ENCODE results near the gene C2CD5. TPM values are rescaled to one million over a fixed set of nuclear protein-coding genes. Genes with fewer than 3 reads are reported as not detected.
"Not testable (repeated sequence)": the region's sequence is repeated elsewhere in the genome, so short reads cannot be mapped to it uniquely, and the experiment has no call there.

Gene C2CD5
- total RNA-seq, 1 donor from 2014 or later, result 43.6 TPM

DNA sequence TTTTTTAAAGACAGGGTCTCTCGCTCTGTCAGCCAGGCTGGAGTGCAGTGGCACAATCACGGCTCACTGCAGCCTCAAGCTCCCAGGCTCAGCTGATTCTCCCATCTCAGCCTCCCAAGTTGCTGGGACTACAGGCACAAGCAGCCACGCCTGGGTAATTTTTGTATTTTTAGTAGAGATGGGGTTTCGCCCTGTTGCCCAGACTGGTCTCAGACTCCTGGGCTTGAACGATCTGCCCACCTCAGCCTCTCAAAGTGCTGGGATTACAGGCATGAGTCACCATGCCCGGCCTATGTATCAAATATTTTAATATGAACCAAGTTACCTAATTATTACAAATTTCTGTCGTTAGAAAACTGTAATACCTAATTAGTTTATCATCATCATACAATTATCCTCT lies 63.5 kb downstream of the C2CD5 start:
- intact Hi-C loops (cut with micrococcal nuclease), result not testable (repeated sequence)

DNA sequence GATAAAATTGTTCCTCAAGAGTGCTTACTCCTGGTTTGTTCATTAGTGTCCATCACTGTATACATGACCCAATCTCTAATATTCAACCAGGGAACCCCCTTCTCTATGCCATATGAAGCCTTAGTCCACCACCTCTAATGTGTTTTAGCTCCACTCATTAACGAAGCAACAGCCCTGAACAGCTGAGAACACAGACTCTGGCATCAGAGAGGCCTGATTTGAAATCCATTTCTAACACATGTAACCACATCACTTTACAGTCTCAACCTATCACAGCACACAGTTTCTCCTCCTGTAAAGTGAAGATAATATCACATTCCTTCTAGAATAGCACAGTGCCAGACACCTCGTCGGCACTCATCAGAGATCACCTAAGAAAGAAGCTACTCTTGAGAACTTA lies 64.3 kb downstream of the C2CD5 start:
- intact Hi-C loops (cut with micrococcal nuclease), result no loop called here

DNA sequence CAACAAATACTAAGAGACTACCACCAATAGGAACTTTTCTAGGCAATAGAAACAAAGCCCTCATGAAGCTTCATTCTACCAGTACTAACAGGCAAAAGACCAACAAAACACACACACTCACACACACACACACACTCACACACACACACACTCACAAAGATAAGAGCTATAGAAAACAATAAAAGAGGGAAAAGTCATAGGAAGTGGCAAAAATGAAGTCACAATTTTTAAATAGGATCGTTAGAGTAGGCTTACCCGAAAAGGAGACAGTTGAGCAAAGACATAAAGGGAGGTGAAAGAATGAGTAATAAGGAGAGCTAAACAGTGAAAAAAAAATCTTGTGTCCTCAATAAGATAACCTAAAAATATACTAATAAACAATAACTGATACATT lies 66.5 kb downstream of the C2CD5 start:
- intact Hi-C loops (cut with micrococcal nuclease), result no loop called here

DNA sequence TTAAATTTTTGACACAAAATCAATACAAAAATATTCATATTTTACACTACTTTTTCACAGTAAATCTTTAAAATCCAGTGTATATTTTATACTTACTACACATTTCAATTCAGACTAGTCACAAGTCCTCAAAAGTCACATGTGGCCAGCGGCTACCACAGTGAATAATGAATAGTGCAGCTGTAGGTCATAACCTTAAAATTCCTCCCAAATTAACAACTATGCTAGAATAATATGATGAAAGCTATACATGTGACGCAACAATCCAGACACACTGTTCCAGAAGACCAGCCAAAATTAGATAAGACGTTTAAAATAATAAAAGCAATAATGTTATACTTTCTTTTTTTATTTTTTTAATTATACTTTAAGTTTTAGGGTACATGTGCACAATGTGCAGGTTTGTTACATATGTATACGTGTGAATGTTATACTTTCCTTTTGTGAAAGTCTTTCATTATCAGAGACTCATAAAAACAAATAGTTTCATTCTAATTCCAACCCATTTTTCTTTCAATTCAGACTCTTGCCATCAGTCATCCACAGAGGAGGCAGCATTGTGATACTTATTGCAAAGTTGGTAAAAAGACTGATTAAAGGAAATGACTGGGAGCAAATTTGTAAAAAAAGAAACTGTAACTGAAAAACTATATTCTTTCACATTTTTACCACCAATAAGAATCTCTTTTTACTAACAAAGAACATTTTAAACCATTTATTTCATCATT lies 67.0 kb downstream of the C2CD5 start:
- intact Hi-C loops (cut with micrococcal nuclease), result no loop called here

DNA sequence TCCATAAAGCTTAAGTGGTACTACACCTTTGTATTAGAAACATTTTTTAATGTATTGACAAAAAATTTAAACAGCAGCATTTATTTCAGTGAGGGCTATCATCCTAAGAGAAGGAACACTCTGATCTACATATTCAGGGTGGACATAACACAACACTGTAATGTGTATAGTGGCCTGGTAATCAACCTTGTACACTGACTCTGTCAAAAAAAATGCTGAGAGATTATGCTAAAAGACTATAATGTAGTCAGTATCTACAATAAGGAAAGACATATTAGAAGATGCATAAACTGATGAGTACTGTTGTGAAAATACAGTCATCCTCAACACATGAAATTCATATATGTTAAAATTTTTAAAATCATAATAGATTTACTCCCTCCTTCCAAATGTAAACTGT lies 68.2 kb downstream of the C2CD5 start:
- intact Hi-C loops (cut with micrococcal nuclease), result no loop called here

DNA sequence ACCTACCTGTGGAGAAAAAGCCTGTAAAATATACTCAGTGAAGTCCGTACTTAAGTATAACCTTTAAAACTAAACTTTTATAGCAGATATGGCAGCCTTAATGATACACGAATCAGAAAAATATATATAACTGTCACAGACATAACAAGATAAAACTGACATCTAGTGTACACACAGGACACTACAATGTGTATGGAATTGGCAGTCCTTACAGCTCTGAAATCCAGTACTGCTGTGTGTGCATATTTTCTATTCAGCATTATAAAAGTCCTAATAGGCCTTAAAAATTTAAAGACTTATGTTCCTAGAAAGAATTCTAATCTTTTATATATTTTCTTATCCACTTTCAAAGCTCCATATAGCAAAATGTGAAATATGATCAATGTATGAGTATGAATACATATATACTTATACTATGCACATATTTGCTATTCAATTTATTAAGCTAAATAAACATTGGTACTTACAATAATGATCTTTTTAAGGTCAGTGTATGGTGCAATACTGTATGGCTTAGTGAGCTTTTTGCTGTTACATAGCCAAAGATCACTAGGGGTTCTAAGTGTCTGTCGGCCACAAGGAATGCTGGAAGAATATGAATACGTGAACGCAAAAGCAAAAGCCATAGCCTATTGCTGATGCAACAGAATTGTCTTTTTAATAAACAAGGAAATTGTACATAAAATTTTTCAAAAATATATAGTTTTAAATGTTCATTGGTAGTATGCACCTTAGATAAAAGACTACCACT lies 69.2 kb downstream of the C2CD5 start:
- intact Hi-C loops (cut with micrococcal nuclease), result no loop called here

DNA sequence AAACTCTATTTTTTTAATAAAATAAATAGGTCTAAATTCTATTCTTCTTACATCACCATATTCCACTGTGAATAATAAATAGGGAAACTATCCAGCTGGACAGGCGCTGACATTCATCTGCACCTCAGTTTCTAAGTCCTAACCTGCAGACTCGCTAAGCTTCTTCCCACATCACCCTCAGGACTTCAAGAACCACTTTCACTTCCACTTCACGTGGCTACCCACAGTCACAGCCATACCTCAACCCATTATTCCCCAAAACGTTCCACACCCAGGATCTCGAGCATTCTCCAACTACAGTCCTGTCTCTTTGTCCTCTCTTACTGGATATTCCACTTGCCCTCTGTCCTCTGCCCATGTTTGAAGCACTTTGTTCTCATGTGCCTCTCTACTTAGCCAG lies 71.1 kb downstream of the C2CD5 start:
- intact Hi-C loops (cut with micrococcal nuclease), result no loop called here

DNA sequence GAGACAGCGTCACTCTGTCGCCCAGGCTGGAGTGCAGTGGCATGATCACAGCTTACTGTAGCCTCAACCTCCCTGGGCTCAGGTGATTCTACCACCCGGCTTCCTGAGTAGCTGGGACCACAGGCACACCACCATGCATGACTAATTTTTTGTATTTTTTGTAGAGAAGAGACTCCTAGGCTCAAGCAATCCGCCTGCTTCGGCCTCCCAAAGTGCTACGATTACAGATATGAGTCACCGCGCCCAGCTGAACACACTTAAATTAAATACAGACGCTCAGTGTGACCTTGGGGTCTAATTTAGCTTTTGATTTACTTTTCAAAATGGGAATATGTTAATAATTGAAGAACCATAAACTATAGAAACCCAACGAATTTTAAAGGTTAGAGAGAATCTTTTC lies 77.2 kb downstream of the C2CD5 start:
- intact Hi-C loops (cut with micrococcal nuclease), result no loop called here

DNA sequence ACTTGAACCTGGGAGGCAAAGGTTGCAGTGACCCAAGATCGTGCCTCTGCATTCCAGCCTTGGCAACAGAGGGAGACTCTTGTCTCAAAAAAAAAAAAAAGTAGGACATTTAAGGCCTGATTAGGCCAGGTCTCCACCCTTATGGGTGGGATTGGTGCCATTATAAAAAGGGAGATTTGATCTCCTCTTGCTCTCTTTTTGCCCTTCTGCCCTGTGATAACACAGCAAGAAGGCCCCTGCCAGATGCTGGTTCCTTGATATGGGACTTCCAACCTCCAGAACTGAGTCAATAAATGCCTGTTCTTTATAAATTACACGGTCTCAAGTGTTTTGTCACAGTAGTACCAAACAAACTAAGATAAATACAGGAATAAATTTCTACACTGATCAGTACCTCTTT lies 81.0 kb downstream of the C2CD5 start:
- intact Hi-C loops (cut with micrococcal nuclease), result no loop called here

DNA sequence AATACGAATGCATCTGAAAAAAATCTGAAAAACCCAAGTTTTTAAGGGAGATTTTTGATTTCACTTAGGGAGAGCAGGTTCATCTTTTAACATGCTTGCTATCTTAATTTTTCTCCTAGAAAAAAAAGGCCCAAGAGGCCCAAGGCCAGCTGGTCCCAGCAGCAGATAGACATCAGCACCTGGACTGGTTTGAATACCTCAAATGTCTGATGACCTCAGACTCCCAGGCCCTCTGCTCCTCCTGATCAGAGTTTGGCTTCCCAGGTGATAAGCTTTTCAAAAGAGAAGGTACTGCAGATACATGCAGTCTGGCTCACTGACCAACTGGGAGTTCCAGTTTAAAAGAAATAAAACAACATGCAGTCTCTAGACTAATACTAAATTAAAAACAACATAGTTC lies 82.6 kb downstream of the C2CD5 start:
- intact Hi-C loops (cut with micrococcal nuclease), result loop anchor here (2.0 kb wide), 1 partner anchor 165 kb away; no protein-coding TSS in a partner anchor

DNA sequence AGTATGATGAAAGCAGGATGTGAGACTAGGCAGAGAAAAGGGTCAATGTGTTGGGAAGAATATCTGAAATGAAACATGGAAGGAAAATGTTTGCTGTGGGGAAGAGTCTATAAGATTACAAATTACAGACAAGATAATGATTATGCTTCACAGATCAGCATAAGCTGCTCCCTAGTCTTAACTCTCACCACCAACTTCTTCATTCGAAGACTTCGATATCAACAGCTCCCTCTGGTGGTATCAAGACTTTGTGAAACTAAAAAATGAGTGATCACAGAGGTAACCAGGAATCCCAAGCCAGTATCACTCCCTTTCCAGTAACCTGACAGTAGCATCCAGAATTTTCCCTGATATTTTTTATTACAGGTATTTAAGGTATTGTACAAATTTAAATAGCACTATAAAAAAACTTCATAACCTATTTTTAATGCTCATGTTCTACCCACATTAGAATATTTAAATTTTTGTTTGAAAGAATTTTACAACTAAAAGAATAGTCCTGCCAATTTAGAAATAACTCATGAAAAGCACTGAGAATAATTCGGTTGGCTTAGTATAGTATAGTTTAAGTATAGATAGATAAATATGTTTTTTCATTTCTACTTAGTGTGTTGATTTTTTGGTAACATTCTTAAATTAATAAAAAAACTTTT lies 84.4 kb downstream of the C2CD5 start:
- intact Hi-C loops (cut with micrococcal nuclease), result loop anchor here (1.0 to 5.0 kb wide), 5 partner anchors 123 to 763 kb away; no protein-coding TSS in a partner anchor

DNA sequence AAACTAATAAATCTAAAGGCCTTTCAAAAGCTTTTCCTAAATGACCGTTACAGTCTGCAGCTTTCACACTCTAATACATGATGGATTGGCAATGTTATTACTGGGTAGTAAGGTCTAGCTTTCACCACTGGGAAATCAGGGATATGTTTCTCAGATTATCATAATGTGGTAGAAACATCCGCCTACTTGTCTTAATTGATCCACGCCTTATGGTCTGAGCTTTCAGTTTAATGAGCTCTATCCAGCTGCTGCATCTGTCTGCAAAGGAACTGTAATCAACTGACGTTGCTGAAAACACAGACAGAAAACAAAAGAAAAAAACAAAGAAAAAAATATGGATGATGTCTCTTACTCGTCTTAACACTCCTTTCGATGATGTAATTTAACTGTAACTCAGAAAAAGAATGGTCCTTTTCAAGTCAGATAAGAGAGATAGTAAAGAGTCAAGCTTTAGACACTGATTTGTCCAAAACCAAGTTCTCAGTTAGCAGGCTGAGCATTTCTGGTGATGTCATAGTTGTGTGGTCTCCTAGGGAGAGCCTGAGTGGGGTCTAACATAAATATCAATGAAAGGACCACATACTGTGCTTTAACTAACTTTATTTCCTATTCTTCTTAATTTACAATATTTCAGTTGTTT lies 85.9 kb downstream of the C2CD5 start:
- intact Hi-C loops (cut with micrococcal nuclease), result loop anchor here (5.0 kb wide), 1 partner anchor 121 kb away; no protein-coding TSS in a partner anchor

DNA sequence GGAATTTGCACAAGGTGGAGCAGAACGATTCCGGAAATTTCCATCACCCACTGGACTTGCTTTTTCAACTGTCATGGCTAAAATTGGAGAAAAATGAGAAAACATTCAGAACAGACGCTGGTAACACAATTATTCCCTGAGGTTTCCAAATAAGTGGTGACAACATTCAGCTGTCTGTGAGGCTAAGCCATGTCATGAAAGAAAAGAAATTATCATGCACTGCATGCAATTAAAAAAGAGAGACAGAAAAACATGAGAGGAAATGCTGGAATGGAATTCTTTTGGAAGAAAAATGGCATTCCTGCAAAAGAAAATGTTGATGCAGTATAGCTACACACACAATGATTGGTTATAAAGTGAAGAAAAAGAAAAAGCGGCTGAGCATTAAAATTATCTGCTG lies 87.3 kb downstream of the C2CD5 start:
- intact Hi-C loops (cut with micrococcal nuclease), result loop anchor here (5.0 kb wide), 1 partner anchor 120 kb away; no protein-coding TSS in a partner anchor

DNA sequence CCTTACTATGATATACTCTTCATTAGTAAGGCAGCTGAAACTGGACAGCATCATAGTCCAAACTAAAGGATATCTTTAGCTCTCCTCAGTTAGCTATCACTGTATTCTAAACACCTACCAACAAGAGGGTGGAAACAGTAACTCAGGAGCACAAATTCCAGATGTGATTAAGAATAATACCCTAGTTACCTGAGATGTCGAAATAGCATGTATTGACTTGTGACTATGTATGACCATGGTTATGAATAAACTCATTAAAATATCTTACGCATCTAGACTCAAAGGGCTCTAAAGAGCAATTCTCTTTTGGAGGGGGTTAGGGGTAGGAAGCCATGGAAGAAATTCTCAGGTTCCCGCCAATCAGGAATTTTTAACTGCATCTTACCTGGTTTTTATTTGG lies 90.8 kb downstream of the C2CD5 start:
- intact Hi-C loops (cut with micrococcal nuclease), result no loop called here

DNA sequence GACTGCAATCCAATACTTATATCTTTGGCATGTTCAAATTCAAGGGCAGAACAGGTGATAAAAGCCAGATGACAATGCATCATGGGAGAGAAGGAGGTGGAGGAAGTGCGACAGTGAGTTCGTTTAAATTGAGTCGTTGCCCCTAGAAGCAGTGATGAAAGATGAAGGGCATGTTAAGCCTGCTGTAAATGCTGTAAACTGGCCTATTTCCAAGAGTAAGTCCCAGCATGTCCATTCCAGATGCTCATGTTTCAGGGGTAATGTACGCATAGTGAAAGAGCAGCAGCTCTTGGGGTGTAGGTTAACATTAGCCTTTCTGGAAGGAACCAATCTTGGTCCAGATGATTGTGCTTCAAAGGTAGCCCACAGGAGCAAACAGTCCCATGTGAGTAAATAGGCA lies 97.1 kb downstream of the C2CD5 start:
- intact Hi-C loops (cut with micrococcal nuclease), result loop anchor here (10.0 kb wide), 1 partner anchor 842 kb away; the partner anchor contains the start of gene GYS2

DNA sequence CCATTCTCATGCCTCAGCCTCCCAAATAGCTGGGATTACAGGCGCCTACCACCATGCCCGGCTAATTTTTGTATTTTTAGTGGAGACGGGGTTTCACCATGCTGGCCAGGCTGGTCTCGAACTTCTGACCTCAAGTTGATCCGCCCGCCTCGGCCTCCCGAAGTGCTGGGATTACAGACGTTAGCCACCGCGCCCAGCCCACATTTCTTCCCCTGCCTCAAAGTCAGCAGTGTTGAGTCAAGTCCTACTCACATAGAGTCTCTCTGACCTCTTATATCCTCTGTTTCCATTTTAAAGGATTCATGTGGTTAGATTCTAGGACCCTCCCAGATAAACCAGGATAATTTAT lies 100.1 kb downstream of the C2CD5 start:
- intact Hi-C loops (cut with micrococcal nuclease), result loop anchor here (10.0 kb wide), 1 partner anchor 839 kb away; the partner anchor contains the start of gene GYS2

DNA sequence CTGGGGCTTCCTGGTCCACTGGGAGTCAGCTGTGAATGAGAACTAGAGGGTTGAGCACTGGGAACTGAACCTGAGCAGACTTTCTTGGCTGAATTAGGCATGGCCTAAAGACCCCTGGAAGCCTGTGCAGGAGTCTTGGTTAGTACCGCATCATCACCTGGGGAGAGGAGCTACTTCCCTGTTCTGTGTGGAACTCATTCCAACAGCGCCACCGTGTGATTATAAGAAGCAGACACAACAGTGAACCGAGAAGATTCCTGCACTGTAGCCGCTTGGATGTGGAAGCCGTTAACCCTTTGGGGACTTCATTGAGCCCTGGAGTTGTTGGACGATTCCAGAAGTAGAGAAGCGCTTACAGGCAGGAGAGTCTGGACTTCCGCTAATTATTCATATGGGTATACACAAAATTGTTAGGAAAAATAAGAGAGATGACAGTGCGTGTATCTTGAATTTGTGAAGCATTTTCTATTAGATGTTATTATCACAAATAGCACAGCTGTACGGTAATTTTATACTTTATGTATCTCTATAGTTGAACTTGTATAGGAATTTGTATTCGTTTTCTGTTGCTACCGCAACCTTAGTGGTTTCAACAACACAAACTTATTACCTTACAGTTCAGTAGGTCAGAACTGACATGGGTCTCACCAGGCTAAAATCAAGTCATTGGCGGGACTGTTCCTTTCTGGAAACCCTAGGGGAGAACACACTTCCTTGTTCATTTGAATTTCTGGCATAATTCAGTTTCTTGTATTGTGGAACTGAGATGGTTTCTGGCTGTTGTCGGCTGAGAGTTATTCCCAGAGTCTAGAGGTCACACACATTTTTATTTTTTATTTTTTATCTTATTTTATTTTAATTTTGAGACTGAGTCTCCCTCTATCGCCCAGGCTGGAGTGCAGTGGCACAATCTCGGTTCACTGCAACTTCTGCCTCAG lies 100.7 kb downstream of the C2CD5 start:
- intact Hi-C loops (cut with micrococcal nuclease), result loop anchor here (1.0 to 10.0 kb wide), 6 partner anchors 108 to 839 kb away; partner anchors contain the start of genes CMAS and GYS2

DNA sequence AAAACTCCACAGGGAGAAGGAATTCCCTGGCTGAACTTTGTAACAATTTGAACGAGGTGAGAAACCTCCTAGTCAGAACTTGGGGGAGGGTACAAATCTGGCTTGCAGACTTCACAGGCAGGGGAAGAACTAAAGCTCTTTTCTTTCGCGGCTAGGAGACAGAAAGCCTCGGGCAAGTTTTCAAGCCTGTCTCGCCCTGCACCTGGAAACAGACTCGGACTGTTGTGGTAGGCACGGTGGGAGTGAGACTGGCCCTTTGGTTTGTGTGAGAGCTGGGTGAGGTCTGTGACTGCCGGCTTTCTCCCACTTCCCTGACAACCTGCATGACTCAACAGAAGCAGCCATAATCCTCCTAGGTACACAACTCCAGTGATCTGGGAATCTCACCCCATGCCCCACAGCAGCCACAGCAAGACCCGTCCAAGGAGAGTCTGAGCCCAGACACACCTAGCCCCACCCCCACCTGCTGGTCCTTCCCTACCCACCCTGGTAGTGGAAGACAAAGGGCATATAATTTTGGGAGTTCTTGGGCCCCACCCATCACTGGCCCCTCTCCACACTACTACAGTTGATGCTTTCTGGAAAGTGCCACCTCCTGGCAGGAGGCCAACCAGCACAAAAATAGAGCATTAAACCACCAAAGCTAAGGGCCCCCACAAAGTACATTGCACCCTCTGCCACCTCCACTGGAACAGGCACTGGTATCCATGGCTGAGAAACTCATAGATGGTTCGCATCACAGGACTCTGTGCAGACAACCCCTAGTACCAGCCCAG lies 107.1 kb downstream of the C2CD5 start:
- intact Hi-C loops (cut with micrococcal nuclease), result no loop called here

DNA sequence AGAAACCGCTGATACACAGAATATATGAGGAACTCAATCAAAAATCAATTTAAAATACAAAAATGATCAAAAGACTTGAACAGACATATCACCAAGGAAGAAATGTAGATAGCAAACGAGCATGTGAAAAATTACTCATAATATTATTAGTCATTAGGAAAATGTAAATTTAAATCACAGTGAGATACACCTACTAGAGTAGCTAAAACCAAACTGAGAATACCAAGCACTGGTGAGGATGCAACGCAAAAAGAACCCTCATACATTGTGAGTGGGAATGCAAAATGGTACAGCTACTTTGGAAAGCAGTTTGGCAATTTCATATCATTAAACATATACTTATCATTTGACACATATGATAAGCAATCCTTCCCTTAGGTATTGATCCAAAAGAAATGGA lies 108.8 kb downstream of the C2CD5 start:
- intact Hi-C loops (cut with micrococcal nuclease), result no loop called here

All from T-helper 1 cell treated with Interleukin-12 subunit alpha and Interleukin-12 subunit beta and Interleukin-4 antibody, amounts not matched to agents 30 ng/mL and 1 ng/mL, for 36 hours (primary cell).